ENCODE measurements around the gene CACNA1D. TPM values are rescaled to one million over a fixed set of nuclear protein-coding genes. Genes with fewer than 3 reads are reported as not detected.
A peak's percentile ranks its signal among the peaks of the same experiment; 100 is the strongest.

Gene CACNA1D
- total RNA-seq, 4 donors from 2014 or later = 5.7 to 38.2 (median 20.0) TPM

- no peaks in the 10 kb centered on the region for H3K36me3 ChIP-seq
These were observed 118.7 kb downstream of the CACNA1D start for GRCh38 chr3:53613125-53613524.

GRCh38 chr3:53614307-53614706, 119.9 kb downstream of the CACNA1D start:
- no peak overlapping the region for H3K27ac ChIP-seq

More at GRCh38 chr3:53613125-53613524, 118.7 kb downstream of the CACNA1D start:
- TF ChIP-seq EP300 (IDR thresholded peaks at IDR 0.05) (peak in 1 of 2 donors; percentile 52), POLR2A (IDR thresholded peaks at IDR 0.05) (no peak)
- WGBS, 2 donors = 56 to 62% methylated on average over 3 of the region's 3 CpGs
- Histone ChIP-seq H3K9me3 (peaks cover 0 to 12% (median under 1%) of the 10 kb centered on the region in 4 donors), H3K27me3 (no peaks in the 10 kb centered on the region), H3K4me3 (no peak overlapping the region), H3K27ac (no peak overlapping the region), H3K4me1 (no peaks in the 10 kb centered on the region)
- no peak for DNase-seq (ENCODE audit: low spot score in 2 of 2)

GRCh38 chr3:53616321-53616720, 121.9 kb downstream of the CACNA1D start:
- TF ChIP-seq POLR2A (IDR thresholded peaks at IDR 0.05) (no peak), EP300 (IDR thresholded peaks at IDR 0.05) (no peak), CTCF (IDR thresholded peaks at IDR 0.05) (no peak)
- peaks cover 0 to 12% (median 0%) of the 10 kb centered on the region in 4 donors for H3K9me3 ChIP-seq
- 32 to 47% methylated on average over 5 of the region's 5 CpGs for WGBS, 2 donors
- H3K36me3 ChIP-seq = no peaks in the 10 kb centered on the region
- no peak overlapping the region for H3K4me3 ChIP-seq
- DNase-seq (ENCODE audit: low spot score in 2 of 2) = no peak
- no peaks in the 10 kb centered on the region for H3K4me1 ChIP-seq
- H3K27ac ChIP-seq = no peak overlapping the region
- H3K27me3 ChIP-seq = no peaks in the 10 kb centered on the region

More at GRCh38 chr3:53614307-53614706, 119.9 kb downstream of the CACNA1D start:
- no peak overlapping the region for H3K4me3 ChIP-seq
- no peaks in the 10 kb centered on the region for H3K4me1 ChIP-seq
- WGBS, 2 donors = 87 to 88% methylated on average over 5 of the region's 5 CpGs
- no peaks in the 10 kb centered on the region for H3K36me3 ChIP-seq
- no peaks in the 10 kb centered on the region for H3K27me3 ChIP-seq
- no peak for DNase-seq (ENCODE audit: low spot score in 2 of 2)
- no peak for TF ChIP-seq CTCF (IDR thresholded peaks at IDR 0.05)
- TF ChIP-seq EP300 (IDR thresholded peaks at IDR 0.05) = no peak
- TF ChIP-seq POLR2A (IDR thresholded peaks at IDR 0.05) = no peak
- peaks cover 0 to 12% (median 0%) of the 10 kb centered on the region in 4 donors for H3K9me3 ChIP-seq

- no peak for TF ChIP-seq EP300 (IDR thresholded peaks at IDR 0.05)
- no peak for TF ChIP-seq POLR2A (IDR thresholded peaks at IDR 0.05)
- no peak for TF ChIP-seq CTCF (IDR thresholded peaks at IDR 0.05)
- WGBS, 2 donors = 85 to 89% methylated on average over 7 of the region's 7 CpGs
- no peak for DNase-seq (ENCODE audit: low spot score in 2 of 2)
- no peaks in the 10 kb centered on the region for H3K4me1 ChIP-seq
- no peaks in the 10 kb centered on the region for H3K27me3 ChIP-seq
- no peaks in the 10 kb centered on the region for H3K36me3 ChIP-seq
- peaks cover 0 to 5% (median 0%) of the 10 kb centered on the region in 4 donors for H3K9me3 ChIP-seq
- H3K27ac ChIP-seq = no peak overlapping the region
- no peak overlapping the region for H3K4me3 ChIP-seq
These were observed 122.8 kb downstream of the CACNA1D start for GRCh38 chr3:53616971-53617892.

- Histone ChIP-seq H3K36me3 (no peaks in the 10 kb centered on the region), H3K27ac (no peak overlapping the region), H3K4me1 (no peaks in the 10 kb centered on the region), H3K9me3 (no peaks in the 10 kb centered on the region), H3K27me3 (no peaks in the 10 kb centered on the region), H3K4me3 (no peak overlapping the region)
- 83 to 89% methylated on average over 8 of the region's 8 CpGs for WGBS, 2 donors
- no peak for TF ChIP-seq EP300 (IDR thresholded peaks at IDR 0.05)
- no peak for TF ChIP-seq POLR2A (IDR thresholded peaks at IDR 0.05)
- no peak for TF ChIP-seq CTCF (IDR thresholded peaks at IDR 0.05)
- DNase-seq (ENCODE audit: low spot score in 2 of 2) = no peak
These were observed 123.6 kb downstream of the CACNA1D start for GRCh38 chr3:53617893-53618523.
